ENCODE results near the gene POLR3F. TPM values are rescaled to one million over a fixed set of nuclear protein-coding genes. Genes with fewer than 3 reads are reported as not detected.
A peak's percentile ranks its signal among the peaks of the same experiment; 100 is the strongest.

POLR3F gene
- total and polyA plus RNA-seq, 9 of the 15 experiments (the other 6 are each of a cell fraction or from before 2014, with no cell fraction given) = 7.0 to 15.0 (median 9.6) TPM

DNA sequence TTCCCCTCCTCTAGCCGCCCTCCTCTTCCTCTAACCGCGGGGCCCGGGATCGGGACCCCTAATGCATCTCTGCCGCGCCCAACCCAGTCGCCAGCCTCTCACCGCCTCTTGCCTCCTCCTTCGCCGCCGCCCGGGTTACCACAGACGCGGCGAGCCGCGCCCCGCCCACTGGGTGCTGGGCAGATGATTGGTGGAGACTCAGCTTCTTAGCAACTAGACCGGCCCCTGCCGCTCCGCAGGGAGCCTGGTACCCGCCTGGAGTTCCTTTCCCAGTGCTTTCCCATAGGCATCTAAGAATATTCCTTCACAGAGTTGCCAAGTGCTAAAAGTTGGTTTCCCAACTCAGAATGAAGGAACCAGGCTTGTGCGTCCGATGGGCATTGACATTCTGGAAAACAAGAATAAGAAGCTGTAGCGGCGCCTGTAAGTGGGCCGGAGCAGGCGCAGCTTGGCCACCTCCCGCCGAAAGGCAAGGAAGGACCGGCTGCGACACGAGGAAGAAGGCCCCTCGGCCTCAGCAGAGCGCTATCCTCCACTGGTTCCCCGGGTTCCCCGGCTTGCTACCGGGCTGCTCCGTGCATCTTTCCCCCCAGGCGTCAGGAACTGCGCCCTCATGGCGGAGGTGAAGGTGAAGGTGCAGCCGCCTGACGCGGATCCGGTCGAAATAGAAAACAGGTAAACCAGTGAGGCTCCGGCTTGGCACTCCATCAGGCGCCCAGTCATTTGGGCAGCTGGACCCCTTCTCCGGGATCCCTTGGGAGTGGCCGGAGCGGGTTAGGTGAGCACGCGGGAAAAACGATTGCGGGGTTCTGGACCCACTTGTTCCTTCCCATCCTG lies at the start of gene POLR3F, which contains the start of gene DZANK1 (continued):
- TF ChIP-seq, protein P1, sequence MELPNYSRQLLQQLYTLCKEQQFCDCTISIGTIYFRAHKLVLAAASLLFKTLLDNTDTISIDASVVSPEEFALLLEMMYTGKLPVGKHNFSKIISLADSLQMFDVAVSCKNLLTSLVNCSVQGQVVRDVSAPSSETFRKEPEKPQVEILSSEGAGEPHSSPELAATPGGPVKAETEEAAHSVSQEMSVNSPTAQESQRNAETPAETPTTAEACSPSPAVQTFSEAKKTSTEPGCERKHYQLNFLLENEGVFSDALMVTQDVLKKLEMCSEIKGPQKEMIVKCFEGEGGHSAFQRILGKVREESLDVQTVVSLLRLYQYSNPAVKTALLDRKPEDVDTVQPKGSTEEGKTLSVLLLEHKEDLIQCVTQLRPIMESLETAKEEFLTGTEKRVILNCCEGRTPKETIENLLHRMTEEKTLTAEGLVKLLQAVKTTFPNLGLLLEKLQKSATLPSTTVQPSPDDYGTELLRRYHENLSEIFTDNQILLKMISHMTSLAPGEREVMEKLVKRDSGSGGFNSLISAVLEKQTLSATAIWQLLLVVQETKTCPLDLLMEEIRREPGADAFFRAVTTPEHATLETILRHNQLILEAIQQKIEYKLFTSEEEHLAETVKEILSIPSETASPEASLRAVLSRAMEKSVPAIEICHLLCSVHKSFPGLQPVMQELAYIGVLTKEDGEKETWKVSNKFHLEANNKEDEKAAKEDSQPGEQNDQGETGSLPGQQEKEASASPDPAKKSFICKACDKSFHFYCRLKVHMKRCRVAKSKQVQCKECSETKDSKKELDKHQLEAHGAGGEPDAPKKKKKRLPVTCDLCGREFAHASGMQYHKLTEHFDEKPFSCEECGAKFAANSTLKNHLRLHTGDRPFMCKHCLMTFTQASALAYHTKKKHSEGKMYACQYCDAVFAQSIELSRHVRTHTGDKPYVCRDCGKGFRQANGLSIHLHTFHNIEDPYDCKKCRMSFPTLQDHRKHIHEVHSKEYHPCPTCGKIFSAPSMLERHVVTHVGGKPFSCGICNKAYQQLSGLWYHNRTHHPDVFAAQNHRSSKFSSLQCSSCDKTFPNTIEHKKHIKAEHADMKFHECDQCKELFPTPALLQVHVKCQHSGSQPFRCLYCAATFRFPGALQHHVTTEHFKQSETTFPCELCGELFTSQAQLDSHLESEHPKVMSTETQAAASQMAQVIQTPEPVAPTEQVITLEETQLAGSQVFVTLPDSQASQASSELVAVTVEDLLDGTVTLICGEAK (IDR thresholded peaks at IDR 0.05) = no peak
- TF ChIP-seq, protein P1 (CRISPR knock-in tag; IDR thresholded peaks at IDR 0.05) = no peak
- no peak for TF ChIP-seq ETV6 (IDR thresholded peaks at IDR 0.05; ENCODE audit: borderline replicate concordance in 1 of 2, low read depth in 2 of 2, low read length in 1 of 2)
- no peak for TF ChIP-seq ETV6 (CRISPR knock-in tag; IDR thresholded peaks at IDR 0.05; ENCODE audit: borderline replicate concordance)
- peak; percentile 89 for TF ChIP-seq HCFC1 (IDR thresholded peaks at IDR 0.05; ENCODE audit: low read depth, low read length)
- TF ChIP-seq JUN (IDR thresholded peaks at IDR 0.05; ENCODE audit: borderline replicate concordance, low read depth, low read length) = peak; percentile 7; the same call in 1 of the 2 replicates
- no peak for TF ChIP-seq JUN (CRISPR knock-in tag; IDR thresholded peaks at IDR 0.05; ENCODE audit: borderline replicate concordance)
- peak; percentile 64 to 88 for TF ChIP-seq MNT (conservative IDR thresholded peaks at IDR 0.05)
- no peak for TF ChIP-seq NCOA4 (IDR thresholded peaks at IDR 0.05; ENCODE audit: partially characterized antibody)
- TF ChIP-seq GTF2A2 (tag; IDR thresholded peaks at IDR 0.05) = no peak
- TF ChIP-seq PCBP2 (IDR thresholded peaks at IDR 0.05; ENCODE audit: low read depth, low read length, poor library complexity, severe bottlenecking) = no peak
- peak; percentile 63; the same call in 1 of the 2 replicates for TF ChIP-seq CTBP1 (IDR thresholded peaks at IDR 0.05; ENCODE audit: borderline replicate concordance)
- TF ChIP-seq ZBTB8A (IDR thresholded peaks at IDR 0.05; ENCODE audit: partially characterized antibody) = no peak
- no peak for TF ChIP-seq ZNF445 (CRISPR knock-in tag; IDR thresholded peaks at IDR 0.05; ENCODE audit: low read depth)
- no peak for TF ChIP-seq CGGBP1 (CRISPR knock-in tag; IDR thresholded peaks at IDR 0.05)
- TF ChIP-seq HDAC2 (IDR thresholded peaks at IDR 0.05) = no peak
- peak; percentile 89 for TF ChIP-seq RFX1 (IDR thresholded peaks at IDR 0.05)
